HEK293T (cell line): ENCODE measurements around the gene HOXB4.

Source experiments
- BHLHE40 ChIP-seq: fragments of 450-650 bp; IDR thresholded peaks from 2 replicates; pipeline ENCODE4 v1.6.1; 2016; ENCODE audit warnings: mild to moderate bottlenecking, moderate library complexity, borderline replicate concordance
- FOXM1 ChIP-seq: fragments of 450-650 bp; IDR thresholded peaks from 2 replicates; pipeline ENCODE4 v1.6.1; 2017; ENCODE audit warnings: mild to moderate bottlenecking, borderline replicate concordance

DNA sequence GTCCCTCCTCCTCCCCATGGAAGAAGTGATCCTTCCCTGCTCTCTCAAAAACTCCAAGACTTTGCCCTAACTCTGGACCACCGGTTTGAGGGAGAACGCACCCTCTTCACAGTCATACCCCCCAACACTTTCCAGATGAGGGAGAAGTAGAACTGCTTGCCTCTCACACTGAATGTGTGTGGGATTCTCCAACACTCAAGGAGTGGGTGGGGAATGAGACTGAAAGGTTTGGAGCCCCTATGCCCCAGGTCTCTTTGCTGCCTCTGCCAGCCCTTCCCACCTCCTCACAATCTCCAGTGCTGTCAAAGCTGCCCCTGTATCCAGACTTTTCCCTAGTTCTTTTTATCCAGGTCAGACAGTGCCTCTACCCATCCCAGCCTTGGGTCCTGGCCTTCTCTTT lies 11.4 kb downstream of the HOXB4 start:
- no peak for TF ChIP-seq BHLHE40
- no peak for TF ChIP-seq FOXM1
